HCEC 1CT (cell line): ENCODE measurements around the gene MAPKAP1.

Experiments
- DNase-seq: peaks from one replicate; pipeline ENCODE4 v3.0.0-alpha.2; 2017

Gene MAPKAP1

DNA sequence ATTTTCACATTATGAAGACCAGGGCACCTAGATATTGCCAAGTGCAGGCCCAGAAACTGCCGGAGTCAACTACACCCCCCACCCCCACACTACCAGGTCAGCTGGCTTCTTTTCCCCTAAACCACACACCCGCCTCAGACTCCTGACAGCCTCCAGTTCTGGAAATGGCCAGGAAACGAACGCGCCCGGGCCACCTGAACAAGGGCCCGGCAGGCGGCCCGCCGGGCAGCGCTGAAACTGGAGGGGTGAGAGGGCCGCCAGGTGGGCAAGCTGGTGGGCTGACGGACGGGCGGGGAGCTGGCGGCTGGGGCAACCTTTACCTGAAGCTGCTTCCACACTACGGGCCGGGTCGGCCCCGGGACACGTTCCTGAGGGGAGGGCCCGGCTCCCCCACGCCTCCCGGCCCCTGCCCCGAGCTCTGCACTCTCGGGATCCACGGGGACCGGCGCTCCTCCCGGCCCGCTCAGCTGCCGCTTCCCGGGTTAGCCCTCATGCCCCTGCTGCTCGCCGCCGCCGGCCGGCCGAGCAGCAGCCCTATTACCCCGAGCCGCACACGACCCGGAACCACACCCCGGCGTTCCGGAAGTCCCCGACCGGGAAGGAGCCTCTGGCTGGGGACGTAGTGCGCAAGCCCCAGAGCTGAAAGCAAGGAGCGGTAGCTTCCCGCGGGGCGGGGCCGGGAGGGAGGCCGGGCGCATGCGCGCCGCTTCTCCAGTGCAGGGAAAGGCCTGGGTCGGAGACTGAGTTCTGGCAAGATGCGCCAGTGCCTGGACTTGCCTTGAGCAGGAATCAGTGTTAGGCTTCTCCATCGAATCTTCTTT, at the start of gene MAPKAP1:
Gene MAPKAP1, minus strand, starts transcription at position 558 of the 821 bp plus-strand sequence. CDS start 34,634 bp downstream, outside the sequence.
- peak; percentile 95 for DNase-seq

- no peak for DNase-seq
These were observed 49.5 kb upstream of the MAPKAP1 start for GRCh38 chr9:125756518-125756917.

DNA sequence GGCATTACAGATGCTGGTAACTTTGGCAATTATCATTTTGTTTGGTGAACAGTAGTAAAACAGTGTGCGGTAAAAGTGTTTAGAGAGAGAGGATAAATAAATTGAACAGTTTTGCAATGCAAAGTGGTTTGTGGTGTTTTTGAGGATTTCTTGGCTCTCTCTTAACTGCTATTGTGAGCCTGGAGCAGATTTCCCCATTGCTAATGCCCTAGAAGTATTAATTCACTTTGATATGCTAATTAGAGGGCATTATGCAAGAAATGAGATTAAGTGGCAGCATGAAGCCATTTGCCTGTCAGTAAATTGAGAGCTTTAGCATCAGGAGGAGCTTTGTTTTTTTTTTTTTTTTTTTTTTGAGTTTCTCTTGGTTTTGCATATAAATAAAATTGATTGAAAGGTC, 48.3 kb upstream of the MAPKAP1 start:
- DNase-seq: no peak

DNA sequence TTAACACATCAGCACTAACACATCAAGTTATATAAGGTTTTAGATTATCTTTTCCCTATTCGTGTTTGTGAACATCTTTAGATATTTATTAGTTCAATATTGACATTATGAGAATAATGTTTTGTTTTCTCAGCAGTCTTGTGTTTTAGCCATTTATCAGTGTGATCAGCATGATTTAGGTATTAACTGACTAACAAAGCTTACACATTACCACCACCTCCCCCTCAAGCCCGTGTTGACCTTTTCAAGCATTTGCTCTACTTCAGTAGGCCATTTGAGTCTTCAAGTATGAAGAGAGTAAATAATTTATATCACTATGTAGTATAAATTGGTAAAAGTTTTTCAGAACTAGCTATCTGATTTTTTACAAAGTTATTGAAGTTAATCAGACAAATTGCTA, 47.1 kb upstream of the MAPKAP1 start:
- no peak for DNase-seq

DNA sequence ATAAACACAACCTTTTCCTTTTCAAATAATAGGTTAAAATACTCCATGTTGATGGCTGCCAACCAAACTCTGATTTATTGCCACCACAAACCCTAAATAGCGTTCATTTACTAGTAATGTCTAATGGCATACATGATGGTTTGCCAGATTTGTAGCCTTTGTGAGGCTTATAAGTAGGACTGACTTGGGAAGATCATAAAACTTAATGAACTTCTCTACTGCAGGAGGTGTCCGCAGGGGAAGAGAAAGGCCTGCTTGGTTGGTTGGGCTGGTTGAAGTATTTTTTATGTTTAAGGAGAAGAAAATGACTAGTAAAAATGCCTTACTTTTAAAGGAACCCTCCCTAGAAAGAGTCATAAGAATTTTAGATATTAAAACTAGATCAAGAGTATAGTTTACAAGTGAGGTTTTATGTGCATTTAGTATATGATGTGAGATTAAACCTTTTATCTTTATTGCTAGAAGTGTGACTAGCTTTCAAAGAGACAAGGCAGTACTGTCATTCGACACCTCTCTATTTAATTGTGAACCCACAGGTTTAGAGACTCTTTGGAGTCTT, 45.1 kb upstream of the MAPKAP1 start:
- DNase-seq: no peak

DNA sequence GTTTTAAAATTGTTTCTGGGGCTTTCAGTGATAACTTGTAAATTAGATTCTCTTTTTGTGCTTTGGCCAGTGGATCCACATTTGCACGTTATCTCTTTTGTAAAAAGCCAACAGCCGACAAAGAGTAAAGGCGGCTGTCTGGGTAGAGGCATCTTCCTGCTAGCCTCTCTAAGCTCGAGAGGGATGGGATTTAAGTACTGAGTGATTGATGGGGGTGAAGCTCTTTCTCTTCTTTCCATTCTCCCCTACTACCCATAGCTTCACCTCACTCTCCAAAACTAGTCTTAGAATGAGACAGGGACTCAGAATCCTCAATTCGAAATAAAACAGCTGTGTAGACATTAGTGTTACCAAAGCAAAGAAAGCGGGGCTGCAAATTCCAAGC, 43.6 kb upstream of the MAPKAP1 start:
- peak; percentile 66 for DNase-seq

DNA sequence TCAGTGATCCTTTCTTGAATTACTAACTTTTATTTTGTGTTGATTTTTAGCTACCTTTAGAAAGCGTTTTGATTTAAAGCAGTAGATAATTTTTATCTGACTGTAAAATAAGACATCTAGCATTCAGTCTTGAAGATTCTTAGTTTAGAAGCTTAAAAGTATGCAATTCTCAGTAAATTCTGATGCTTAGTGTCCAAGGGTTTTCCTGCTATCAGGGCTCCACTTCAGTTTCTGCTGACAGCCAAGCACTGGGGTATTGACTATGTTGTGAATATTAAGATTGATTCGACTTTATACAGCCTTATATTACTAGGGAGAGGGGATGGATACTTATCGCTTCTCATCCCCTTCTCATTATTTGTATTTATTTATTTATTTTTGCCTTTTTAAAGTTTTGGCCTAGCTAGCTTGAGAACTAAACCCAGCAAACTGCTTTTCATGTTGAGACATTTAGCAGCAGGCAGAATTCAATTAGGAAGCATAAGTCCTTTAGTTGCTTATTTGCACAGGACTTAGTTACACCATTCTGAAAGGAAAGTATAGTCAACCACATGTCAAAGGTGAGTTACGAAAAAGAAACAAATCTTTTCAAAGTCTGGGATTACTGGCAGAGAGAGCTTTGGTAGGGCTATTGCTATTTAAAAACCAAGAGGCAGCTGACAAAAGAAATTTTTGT, 43.1 kb upstream of the MAPKAP1 start:
- peak; percentile 47 for DNase-seq

- DNase-seq: no peak
These were observed 42.4 kb upstream of the MAPKAP1 start for GRCh38 chr9:125749287-125749935.

DNA sequence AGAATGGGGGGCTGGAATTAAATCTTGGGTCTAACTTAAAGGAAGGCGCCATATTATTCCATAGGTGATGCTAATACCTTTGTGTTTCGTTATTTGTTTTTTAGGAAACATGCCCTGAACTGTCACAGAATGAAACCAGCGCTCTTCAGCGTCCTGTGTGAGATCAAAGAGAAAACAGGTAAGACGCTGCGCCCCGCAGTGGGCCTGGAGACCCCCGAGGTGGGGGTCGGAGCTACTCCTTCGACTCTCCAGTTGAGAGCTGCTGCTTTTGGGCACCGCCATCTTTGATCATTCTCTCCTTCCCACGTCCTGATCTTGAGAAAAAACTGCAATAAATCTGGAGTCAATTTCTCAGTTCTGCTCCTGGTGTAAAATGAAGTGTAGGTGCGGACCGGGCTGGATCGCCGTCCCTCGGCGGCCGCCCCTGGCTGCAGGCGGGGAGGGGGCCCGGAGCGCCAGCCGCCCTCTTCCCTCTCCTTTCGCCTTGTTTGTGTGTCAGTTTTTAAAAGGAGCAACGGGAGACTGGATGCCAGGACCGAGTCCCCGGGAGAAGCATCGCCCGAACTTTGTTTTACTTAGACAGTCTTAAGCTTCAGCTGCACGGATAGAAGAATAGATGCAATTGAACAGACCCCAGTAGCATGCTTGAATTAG, 41.6 kb upstream of the MAPKAP1 start:
- DNase-seq: no peak

DNA sequence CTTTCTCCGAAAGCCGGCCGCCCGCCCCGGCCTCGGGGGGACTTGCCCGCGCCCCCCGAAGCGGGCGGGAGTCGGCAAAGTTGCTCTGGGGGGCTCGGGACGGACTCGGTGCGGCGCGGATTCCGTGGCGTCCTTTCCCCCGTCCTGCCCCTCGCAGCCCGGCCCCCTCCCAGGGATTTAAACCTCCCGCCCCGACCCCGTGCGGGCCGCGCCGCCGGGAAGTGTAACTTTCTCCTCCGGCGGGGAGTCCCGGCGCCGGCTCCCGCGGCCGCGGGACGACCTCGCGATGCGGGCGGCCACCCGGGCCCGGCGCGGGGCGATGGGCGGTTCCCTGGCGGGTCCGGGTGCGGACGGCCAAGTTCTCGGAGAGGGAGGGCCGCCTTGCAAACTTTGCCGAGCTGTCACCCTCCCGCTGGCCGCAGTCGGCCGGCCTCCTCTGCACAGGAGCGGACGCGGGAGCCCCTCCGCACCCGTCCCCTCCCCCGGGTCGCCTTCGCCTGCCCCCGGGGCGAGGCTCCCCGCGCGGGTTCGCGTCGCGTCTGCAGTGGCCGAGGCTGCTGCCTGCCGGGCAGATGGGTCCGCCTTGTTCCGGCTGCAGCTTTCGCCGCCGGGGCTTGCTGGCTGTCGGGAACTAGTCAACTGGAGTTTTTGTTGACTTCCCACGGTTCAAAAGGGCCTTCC, 40.9 kb upstream of the MAPKAP1 start:
- DNase-seq: peak; percentile 36

GRCh38 chr9:125747053-125747764, 40.2 kb upstream of the MAPKAP1 start, which contains the start of gene PBX3:
PBX3 (plus strand) TSS chr9:125747373.
- DNase-seq: peak; percentile 46

GRCh38 chr9:125746774-125747052, 39.7 kb upstream of the MAPKAP1 start:
- no peak for DNase-seq

- peak; percentile 98 for DNase-seq
These were observed 39.2 kb upstream of the MAPKAP1 start for GRCh38 chr9:125746017-125746773.

DNA sequence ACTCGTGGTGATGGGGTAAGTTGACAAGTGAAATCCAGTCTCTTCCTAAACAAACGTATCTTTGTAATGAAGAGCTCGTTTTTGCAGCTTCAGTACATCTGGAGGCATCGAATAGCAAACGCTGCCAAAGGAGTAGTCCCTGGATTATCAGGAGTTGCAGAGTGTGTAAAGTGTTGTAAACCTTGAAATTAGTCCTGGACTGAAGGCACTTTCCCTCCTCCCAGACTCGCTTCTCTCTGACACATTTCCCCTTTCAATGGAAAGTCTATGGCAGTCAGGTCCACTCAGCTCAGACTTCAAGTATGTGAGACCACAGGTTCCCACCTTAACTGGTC, 38.6 kb upstream of the MAPKAP1 start:
- no peak for DNase-seq

GRCh38 chr9:125745018-125745417, 38.0 kb upstream of the MAPKAP1 start:
- DNase-seq: no peak

- peak; percentile 94 for DNase-seq
These were observed 37.6 kb upstream of the MAPKAP1 start for GRCh38 chr9:125744616-125745015.

- DNase-seq: no peak
These were observed 36.8 kb upstream of the MAPKAP1 start for GRCh38 chr9:125743682-125744428.

GRCh38 chr9:125742657-125743056, 35.6 kb upstream of the MAPKAP1 start:
- no peak for DNase-seq

DNA sequence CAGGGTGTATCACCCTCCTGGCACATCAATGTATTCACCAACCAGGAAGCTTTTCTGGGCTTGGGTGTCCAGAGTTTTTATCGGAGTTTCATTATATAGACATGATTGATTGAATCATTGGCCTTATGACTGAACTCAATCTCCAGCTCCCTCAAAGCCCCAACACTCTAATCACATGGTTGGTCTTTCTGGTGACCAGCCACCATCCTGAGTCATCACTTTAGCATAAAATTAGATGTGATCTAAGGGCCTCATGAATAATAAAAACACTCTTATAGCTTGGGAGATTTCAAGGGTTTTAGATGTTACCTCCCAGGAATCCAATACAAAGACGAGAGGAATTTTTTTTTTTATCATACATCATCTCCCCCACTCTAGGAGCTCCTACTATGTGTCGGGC, 32.4 kb upstream of the MAPKAP1 start:
- DNase-seq: peak; percentile 16

GRCh38 chr9:125732562-125732961, 25.6 kb upstream of the MAPKAP1 start:
- no peak for DNase-seq
